Measurements from ENCODE around the gene BAIAP2. TPM values are rescaled to one million over a fixed set of nuclear protein-coding genes. Genes with fewer than 3 reads are reported as not detected.

Gene BAIAP2
- polyA plus RNA-seq, 4 donors: 30.8 to 48.7 (median 37.2) TPM

GRCh38 chr17:81165246-81166032 is 130.5 kb downstream of the BAIAP2 start, which contains the start of gene PVALEF:
Gene PVALEF (plus strand): TSS chr17:81165507. CDS start chr17:81181227, 15,720 bp downstream.
- no peak for DNase-seq (ENCODE audit: low read depth in 4 of 4, low spot score in 3 of 4)

GRCh38 chr17:81166033-81166492 is 131.1 kb downstream of the BAIAP2 start, which contains the start of gene AATK:
Gene AATK (minus strand): TSS chr17:81166221. CDS start chr17:81165992, 229 bp downstream.
- DNase-seq (ENCODE audit: low read depth in 4 of 4, low spot score in 3 of 4): no peak

Other genes starting within 250 kb of the BAIAP2 start
- 10 to 100 TPM; 26.5 to 29.1 (median 27.8) TPM for gene CHMP6, start 43.3 kb upstream of the BAIAP2 start, polyA plus RNA-seq (ENCODE audit: insufficient read length in 4 of 4)
- under 1 TPM in 3 of 4 donors, not detected in 1; 0.27 to 0.39 (median 0.38) TPM for gene PVALEF, start 130.4 kb downstream of the BAIAP2 start, polyA plus RNA-seq (ENCODE audit: insufficient read length in 4 of 4)
- 1 to 10 TPM; 3.3 to 5.7 (median 4.6) TPM for gene AATK, start 131.1 kb downstream of the BAIAP2 start, polyA plus RNA-seq (ENCODE audit: insufficient read length in 4 of 4)
- gene CEP131, start 187.8 kb downstream of the BAIAP2 start, polyA plus RNA-seq (ENCODE audit: insufficient read length in 4 of 4): 10 to 100 TPM; 12.3 to 26.9 (median 15.0) TPM
- 10 to 100 TPM; 12.0 to 33.0 (median 14.7) TPM for gene TEPSIN, start 203.9 kb downstream of the BAIAP2 start, polyA plus RNA-seq (ENCODE audit: insufficient read length in 4 of 4)
- gene NDUFAF8, start 204.2 kb downstream of the BAIAP2 start, polyA plus RNA-seq (ENCODE audit: insufficient read length in 4 of 4): 10 to 100 TPM; 36.7 to 67.0 (median 46.7) TPM